DND-41 (cell line): Measurements from ENCODE around the gene ROCK1.

Experiments used
- ATAC-seq: fragments of 200-7000 bp; cut with Tn5 transposase; 3 replicates; pipeline ENCODE4 v1.9.1; 2021; ENCODE audit warnings: low read depth; ENCODE audit not compliant: insufficient read depth
- DNase-seq: peaks from one replicate; pipeline ENCODE4 v3.0.0-alpha.2; 2020
- H2AFZ ChIP-seq: 2 replicates; pipeline ENCODE4 v1.6.0; 2012; ENCODE audit warnings: low read depth, low read length
- H3K27ac ChIP-seq: 2 replicates; pipeline ENCODE4 v1.5.1; 2012; ENCODE audit warnings: low read length, inconsistent platforms
- H3K27me3 ChIP-seq: fragments of 200-600 bp; sonication (generic); 2 replicates; pipeline ENCODE4 v1.6.0; 2012; ENCODE audit warnings: low read length, mild to moderate bottlenecking, inconsistent platforms; ENCODE audit not compliant: insufficient read depth, poor library complexity
- H3K36me3 ChIP-seq: 2 replicates; pipeline ENCODE4 v1.5.1; 2012; ENCODE audit warnings: low read length, inconsistent platforms; ENCODE audit not compliant: insufficient read depth
- H3K4me1 ChIP-seq: 2 replicates; pipeline ENCODE4 v1.5.1; 2012; ENCODE audit warnings: mild to moderate bottlenecking, low read length; ENCODE audit not compliant: insufficient read depth
- H3K4me2 ChIP-seq: 2 replicates; pipeline ENCODE4 v1.6.0; 2012; ENCODE audit warnings: mild to moderate bottlenecking, moderate library complexity, low read length, inconsistent platforms; ENCODE audit not compliant: insufficient read depth
- H3K4me3 ChIP-seq, 2 experiments: fragments of 200-600 bp in 1 of 2; shearing (Covaris generic) in 1 of 2; 2 replicates each; pipeline ENCODE4 v1.5.1; 2012 to 2016; ENCODE audit warnings: inconsistent platforms in 2 of 2, low read length in 2 of 2, mild to moderate bottlenecking in 2 of 2, low read depth in 1 of 2, moderate library complexity in 1 of 2
- H3K79me2 ChIP-seq: 2 replicates; pipeline ENCODE4 v1.6.0; 2012; ENCODE audit warnings: low read length, inconsistent platforms; ENCODE audit not compliant: insufficient read depth
- H3K9ac ChIP-seq: 2 replicates; pipeline ENCODE4 v1.6.0; 2012; ENCODE audit warnings: low read depth, mild to moderate bottlenecking, inconsistent platforms, low read length, moderate library complexity
- H3K9me3 ChIP-seq: 2 replicates; pipeline ENCODE4 v1.5.1; 2012; ENCODE audit warnings: low read length, moderate library complexity, mild to moderate bottlenecking, inconsistent platforms; ENCODE audit not compliant: insufficient read depth, severe bottlenecking
- H4K20me1 ChIP-seq: 2 replicates; pipeline ENCODE4 v1.6.0; 2012; ENCODE audit warnings: low read length; ENCODE audit not compliant: insufficient read depth
- EZH2 ChIP-seq: IDR thresholded peaks from 3 replicates; pipeline ENCODE4 v1.6.1; 2012; ENCODE audit warnings: borderline replicate concordance, low read depth, mild to moderate bottlenecking, moderate library complexity, low read length, inconsistent platforms; ENCODE audit not compliant: severe bottlenecking
- TF ChIP-seq, protein P1 (sequence below): IDR thresholded peaks from 2 replicates; pipeline ENCODE4 v1.5.1; 2012; ENCODE audit warnings: borderline replicate concordance, low read length, moderate library complexity, mild to moderate bottlenecking; ENCODE audit not compliant: poor library complexity, severe bottlenecking; ENCODE audit errors: extremely low read depth

Gene ROCK1

DNA sequence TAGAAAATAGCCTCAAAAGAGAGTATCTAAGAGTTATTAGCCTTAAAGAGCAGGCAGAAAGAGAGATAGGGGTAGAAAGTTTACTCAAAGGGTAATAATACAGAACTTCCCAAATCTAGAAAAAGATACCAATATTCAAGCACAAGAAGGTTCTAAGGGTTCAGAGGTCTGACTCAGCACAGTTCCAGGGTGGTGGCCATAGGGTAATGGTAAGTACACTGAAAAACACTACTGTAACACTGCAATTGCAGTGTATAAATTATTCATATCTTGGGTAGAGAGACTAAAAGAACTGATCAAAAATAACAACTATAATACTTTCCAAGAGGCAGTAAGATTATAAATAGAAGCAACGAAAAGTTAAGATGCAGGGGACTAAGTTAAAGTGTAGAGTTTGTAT is 115.2 kb downstream of the ROCK1 start:
- Histone ChIP-seq H3K9ac (no peak overlapping the region), H3K4me2 (no peak overlapping the region), H3K36me3 (peaks cover 35% of the 10 kb centered on the region), H2AFZ (no peak overlapping the region), H3K9me3 (no peaks in the 10 kb centered on the region), H3K27me3 (no peaks in the 10 kb centered on the region), H3K4me3 (no peak overlapping the region), H3K79me2 (0 out of 2 replicates have a peak, but pooled peaks cover 8% of the 10 kb centered on the region), H3K4me1 (no peaks in the 10 kb centered on the region), H3K27ac (no peak overlapping the region), H4K20me1 (no peaks in the 10 kb centered on the region)
- no peak for ATAC-seq
- TF ChIP-seq, protein P1, sequence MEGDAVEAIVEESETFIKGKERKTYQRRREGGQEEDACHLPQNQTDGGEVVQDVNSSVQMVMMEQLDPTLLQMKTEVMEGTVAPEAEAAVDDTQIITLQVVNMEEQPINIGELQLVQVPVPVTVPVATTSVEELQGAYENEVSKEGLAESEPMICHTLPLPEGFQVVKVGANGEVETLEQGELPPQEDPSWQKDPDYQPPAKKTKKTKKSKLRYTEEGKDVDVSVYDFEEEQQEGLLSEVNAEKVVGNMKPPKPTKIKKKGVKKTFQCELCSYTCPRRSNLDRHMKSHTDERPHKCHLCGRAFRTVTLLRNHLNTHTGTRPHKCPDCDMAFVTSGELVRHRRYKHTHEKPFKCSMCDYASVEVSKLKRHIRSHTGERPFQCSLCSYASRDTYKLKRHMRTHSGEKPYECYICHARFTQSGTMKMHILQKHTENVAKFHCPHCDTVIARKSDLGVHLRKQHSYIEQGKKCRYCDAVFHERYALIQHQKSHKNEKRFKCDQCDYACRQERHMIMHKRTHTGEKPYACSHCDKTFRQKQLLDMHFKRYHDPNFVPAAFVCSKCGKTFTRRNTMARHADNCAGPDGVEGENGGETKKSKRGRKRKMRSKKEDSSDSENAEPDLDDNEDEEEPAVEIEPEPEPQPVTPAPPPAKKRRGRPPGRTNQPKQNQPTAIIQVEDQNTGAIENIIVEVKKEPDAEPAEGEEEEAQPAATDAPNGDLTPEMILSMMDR: no peak
- no peak for DNase-seq

DNA sequence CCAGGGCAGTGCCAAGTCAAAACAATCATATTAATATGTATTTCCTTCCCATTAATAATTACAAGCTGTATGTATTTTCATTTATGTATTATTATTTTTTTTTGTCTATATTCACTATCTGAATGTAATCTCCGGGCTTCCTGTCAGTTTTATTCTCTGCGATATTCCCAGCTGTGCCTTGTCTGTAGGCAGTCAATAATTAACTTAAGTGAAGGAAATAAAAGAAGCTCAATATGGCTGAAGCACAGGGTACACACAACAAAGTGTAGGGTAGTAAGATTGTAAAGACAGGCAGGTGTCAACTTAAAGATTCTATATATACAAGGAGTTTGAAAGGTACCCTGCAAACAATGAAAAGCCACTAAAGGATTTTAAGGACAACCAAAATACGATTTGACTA is 122.9 kb downstream of the ROCK1 start:
- no peak for ATAC-seq
- no peaks in the 10 kb centered on the region for H4K20me1 ChIP-seq
- H3K9ac ChIP-seq: no peak overlapping the region
- no peaks in the 10 kb centered on the region for H3K4me1 ChIP-seq
- no peaks in the 10 kb centered on the region for H3K27me3 ChIP-seq
- peaks cover 69% of the 10 kb centered on the region for H3K36me3 ChIP-seq
- TF ChIP-seq EZH2: no peak
- TF ChIP-seq, protein P1: no peak
- H3K4me2 ChIP-seq: no peak overlapping the region
- H3K4me3 ChIP-seq: no peak overlapping the region
- H3K79me2 ChIP-seq: no peaks in the 10 kb centered on the region
- H3K9me3 ChIP-seq: no peaks in the 10 kb centered on the region
- DNase-seq: no peak
- no peak overlapping the region for H3K27ac ChIP-seq
- no peak overlapping the region for H2AFZ ChIP-seq

DNA sequence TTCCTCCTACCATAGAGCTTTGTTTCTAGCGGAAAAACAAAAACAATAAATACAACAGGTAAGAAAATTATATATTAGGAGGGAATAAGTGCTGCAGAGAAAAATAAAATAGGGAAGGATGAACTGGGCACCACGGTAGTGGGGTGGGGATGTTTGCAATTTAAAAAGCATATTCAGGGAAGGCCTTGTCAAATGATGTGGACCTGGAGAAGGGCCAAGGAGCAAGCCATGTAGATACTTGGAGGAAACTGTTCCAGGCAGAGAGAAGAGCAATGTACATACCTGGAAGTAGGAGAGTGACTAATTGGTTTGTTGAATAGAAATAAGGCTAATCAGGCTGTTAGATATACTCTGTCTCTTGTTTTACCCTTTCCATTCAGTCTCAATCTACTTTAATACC is 136.5 kb downstream of the ROCK1 start:
- Histone ChIP-seq H3K79me2 (no peaks in the 10 kb centered on the region), H3K4me2 (no peak overlapping the region), H4K20me1 (no peaks in the 10 kb centered on the region), H3K27ac (no peak overlapping the region), H3K36me3 (peaks cover 76% of the 10 kb centered on the region), H3K9ac (no peak overlapping the region), H3K27me3 (no peaks in the 10 kb centered on the region), H3K4me1 (no peaks in the 10 kb centered on the region), H3K9me3 (no peaks in the 10 kb centered on the region), H3K4me3 (no peak overlapping the region), H2AFZ (no peak overlapping the region)
- DNase-seq (no peak), ATAC-seq (no peak)
- TF ChIP-seq, protein P1: no peak
- TF ChIP-seq EZH2: no peak

DNA sequence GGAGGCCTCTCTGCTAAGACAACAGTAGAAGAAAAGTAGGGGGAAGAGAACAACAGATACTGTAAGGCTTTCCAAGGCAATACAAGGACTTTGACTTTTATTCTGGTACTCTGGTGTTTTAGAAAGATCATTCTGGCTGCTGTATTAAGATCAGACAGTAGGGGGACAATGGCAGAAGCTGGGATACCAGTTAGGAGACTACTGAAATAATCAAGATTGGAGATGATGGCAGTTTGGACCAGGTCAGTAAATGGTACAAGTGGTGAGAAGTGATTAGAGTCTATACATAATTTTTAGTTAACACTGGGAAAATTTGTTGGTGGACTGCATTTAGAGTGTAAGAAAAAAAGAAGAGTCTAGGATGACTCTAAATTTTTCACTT is 139.7 kb downstream of the ROCK1 start:
- peak; percentile 62; the same call in 2 of the 3 replicates for ATAC-seq
- Histone ChIP-seq H3K4me2 (no peak overlapping the region), H3K9ac (no peak overlapping the region), H3K9me3 (no peaks in the 10 kb centered on the region), H3K79me2 (no peaks in the 10 kb centered on the region), H3K4me1 (no peaks in the 10 kb centered on the region), H2AFZ (no peak overlapping the region), H3K4me3 (no peak overlapping the region), H4K20me1 (no peaks in the 10 kb centered on the region), H3K27ac (no peak overlapping the region), H3K27me3 (no peaks in the 10 kb centered on the region), H3K36me3 (peaks cover 79% of the 10 kb centered on the region)
- no peak for TF ChIP-seq EZH2
- TF ChIP-seq, protein P1: peak; percentile 61
- no peak for DNase-seq
